IMR-90 (cell line): ENCODE results near the gene ARHGEF2. TPM values are rescaled to one million over a fixed set of nuclear protein-coding genes. Genes with fewer than 3 reads are reported as not detected.

Experiments
- SMC3 ChIP-seq: fragments of 150-350 bp; IDR thresholded peaks from 2 replicates; pipeline ENCODE4 v1.6.1; 2016; ENCODE audit warnings: low read depth, mild to moderate bottlenecking, antibody characterized with exemption, low read length, moderate library complexity
- polyA plus RNA-seq, 3 experiments: library from polyadenylated mRNA; depleted of rRNA; stranded (reverse); fragments of >200 nt; gene quantifications; 2 replicates each; pipeline ENCODE4 v1.2.3, GENCODE V29; 2012; ENCODE audit warnings: low replicate concordance in 1 of 3
- total RNA-seq: library from RNA; depleted of rRNA; stranded (reverse); fragments of >200 nt; gene quantifications from 2 replicates; pipeline ENCODE4 v1.2.3, GENCODE V29; 2012
- TF ChIP-seq, protein P1 (sequence below): fragments of 150-350 bp; IDR thresholded peaks from 2 replicates; pipeline ENCODE4 v1.6.1; 2016; ENCODE audit warnings: low read depth, mild to moderate bottlenecking, low read length, moderate library complexity, borderline replicate concordance

Gene ARHGEF2
- total and polyA plus RNA-seq, 2 of the 4 experiments (the other 2 are of a cell fraction), result 91.8 to 117 TPM

- TF ChIP-seq, protein P1, sequence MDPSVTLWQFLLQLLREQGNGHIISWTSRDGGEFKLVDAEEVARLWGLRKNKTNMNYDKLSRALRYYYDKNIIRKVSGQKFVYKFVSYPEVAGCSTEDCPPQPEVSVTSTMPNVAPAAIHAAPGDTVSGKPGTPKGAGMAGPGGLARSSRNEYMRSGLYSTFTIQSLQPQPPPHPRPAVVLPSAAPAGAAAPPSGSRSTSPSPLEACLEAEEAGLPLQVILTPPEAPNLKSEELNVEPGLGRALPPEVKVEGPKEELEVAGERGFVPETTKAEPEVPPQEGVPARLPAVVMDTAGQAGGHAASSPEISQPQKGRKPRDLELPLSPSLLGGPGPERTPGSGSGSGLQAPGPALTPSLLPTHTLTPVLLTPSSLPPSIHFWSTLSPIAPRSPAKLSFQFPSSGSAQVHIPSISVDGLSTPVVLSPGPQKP, result no peak
- TF ChIP-seq SMC3, result no peak
These were observed 6.2 kb downstream of the ARHGEF2 start (continued) for GRCh38 chr1:155971910-155972809.
